IMR-90 (cell line): Measurements from ENCODE around the gene C5orf58. TPM values are rescaled to one million over a fixed set of nuclear protein-coding genes. Genes with fewer than 3 reads are reported as not detected.

Source experiments
- ATAC-seq: fragments of 200-7000 bp; cut with Tn5 transposase; 2 replicates; pipeline ENCODE4 v1.9.1; 2020; ENCODE audit warnings: low read depth, mild to moderate bottlenecking, moderate library complexity
- BruUV-seq: library from RNA; stranded (reverse); fragments of 400-500 nt; replicated peaks from 2 replicates; lab custom pipeline; 2021; lab: Mats Ljungman, UMichigan
- CTCF ChIA-PET: fragments of 300-600 bp; formaldehyde crosslinking; extraction: SDS; loops from one replicate; lab custom pipeline; 2021; ENCODE audit warnings: antibody characterized with exemption; lab: Yijun Ruan, JAX
- POLR2A ChIA-PET: fragments of 300-600 bp; sonication (Branson Sonifier 250); formaldehyde crosslinking; loops from one replicate; lab custom pipeline; 2022; ENCODE audit warnings: antibody characterized with exemption; ENCODE audit not compliant: unreplicated experiment; lab: Charles Lee
- DNase-seq: peaks from one replicate; pipeline ENCODE4 v3.0.0; 2013
- H2AFZ ChIP-seq: replicated peaks from 2 replicates; pipeline ENCODE3; 2013; ENCODE audit warnings: low read length, mild to moderate bottlenecking; ENCODE audit not compliant: poor library complexity
- H2AK5ac ChIP-seq: 2 replicates; pipeline ENCODE4 v1.6.1; 2013; ENCODE audit warnings: low read depth, low read length, inconsistent platforms
- H2AK9ac ChIP-seq: replicated peaks from 2 replicates; pipeline ENCODE3; 2013; ENCODE audit warnings: mild to moderate bottlenecking, low read depth, low read length, moderate library complexity; ENCODE audit not compliant: poor library complexity
- H2BK120ac ChIP-seq: 2 replicates; pipeline ENCODE4 v1.6.1; 2013; ENCODE audit warnings: low read depth, low read length, inconsistent platforms
- H2BK15ac ChIP-seq: 3 replicates; pipeline ENCODE4 v1.6.1; 2013; ENCODE audit warnings: low read depth, low read length, inconsistent platforms
- H2BK20ac ChIP-seq: 2 replicates; pipeline ENCODE4 v1.6.1; 2013; ENCODE audit warnings: low read depth, mild to moderate bottlenecking, inconsistent platforms, low read length, moderate library complexity
- H2BK5ac ChIP-seq: 2 replicates; pipeline ENCODE4 v1.6.1; 2013; ENCODE audit warnings: mild to moderate bottlenecking, low read depth, low read length, inconsistent platforms; ENCODE audit not compliant: poor library complexity, severe bottlenecking
- H3K14ac ChIP-seq: replicated peaks from 2 replicates; pipeline ENCODE4 v1.6.1; 2013; ENCODE audit warnings: low read depth, low read length, inconsistent platforms
- H3K18ac ChIP-seq: 2 replicates; pipeline ENCODE4 v1.6.1; 2013; ENCODE audit warnings: low read depth, low read length, control low read depth
- H3K23ac ChIP-seq: 2 replicates; pipeline ENCODE4 v1.6.1; 2013; ENCODE audit warnings: low read depth, low read length, inconsistent platforms
- H3K27ac ChIP-seq: 2 replicates; pipeline ENCODE4 v1.5.1; 2013; ENCODE audit warnings: mild to moderate bottlenecking, control low read depth, low read length; ENCODE audit not compliant: insufficient read depth
- H3K27me3 ChIP-seq: 2 replicates; pipeline ENCODE4 v1.6.1; 2013; ENCODE audit warnings: low read length; ENCODE audit not compliant: control insufficient read depth, insufficient read depth
- H3K36me3 ChIP-seq: 2 replicates; pipeline ENCODE4 v1.6.1; 2013; ENCODE audit warnings: low read length, mixed read lengths; ENCODE audit not compliant: control insufficient read depth, insufficient read depth
- H3K4ac ChIP-seq: 2 replicates; pipeline ENCODE4 v1.6.1; 2013; ENCODE audit warnings: low read depth, low read length, inconsistent platforms
- H3K4me1 ChIP-seq: 2 replicates; pipeline ENCODE4 v1.6.1; 2013; ENCODE audit warnings: low read length, mixed read lengths; ENCODE audit not compliant: control insufficient read depth, insufficient read depth
- H3K4me2 ChIP-seq: 2 replicates; pipeline ENCODE4 v1.6.1; 2013; ENCODE audit warnings: low read depth, mild to moderate bottlenecking, control low read depth, low read length, moderate library complexity
- H3K4me3 ChIP-seq: 2 replicates; pipeline ENCODE4 v1.5.1; 2013; ENCODE audit warnings: low read depth, mild to moderate bottlenecking, control low read depth, low read length, moderate library complexity; ENCODE audit not compliant: insufficient read depth
- H3K56ac ChIP-seq: 2 replicates; pipeline ENCODE4 v1.6.1; 2013; ENCODE audit warnings: low read length, inconsistent platforms; ENCODE audit not compliant: insufficient read depth; ENCODE audit errors: extremely low read depth
- H3K79me1 ChIP-seq, 2 experiments: 2 replicates each; pipeline ENCODE4 v1.6.1; 2013; ENCODE audit warnings: low read length in 2 of 2, inconsistent platforms in 1 of 2, low read depth in 1 of 2
- H3K9ac ChIP-seq: 2 replicates; pipeline ENCODE4 v1.6.1; 2013; ENCODE audit warnings: low read depth, low read length, control low read depth
- H3K9me1 ChIP-seq: 2 replicates; pipeline ENCODE4 v1.6.1; 2013; ENCODE audit warnings: low read length, inconsistent platforms; ENCODE audit not compliant: insufficient read depth
- H3K9me3 ChIP-seq: 2 replicates; pipeline ENCODE4 v1.6.1; 2013; ENCODE audit warnings: low read length; ENCODE audit not compliant: control insufficient read depth, insufficient read depth
- H4K20me1 ChIP-seq: 2 replicates; pipeline ENCODE4 v1.6.1; 2013; ENCODE audit warnings: low read length, inconsistent platforms; ENCODE audit not compliant: insufficient read depth
- H4K5ac ChIP-seq: 2 replicates; pipeline ENCODE4 v1.6.1; 2013; ENCODE audit warnings: mild to moderate bottlenecking, low read depth, low read length, control low read depth
- H4K8ac ChIP-seq, 2 experiments: 2 replicates each; pipeline ENCODE4 v1.6.1; 2013; ENCODE audit warnings: low read depth in 2 of 2, low read length in 2 of 2, control low read depth in 1 of 2, inconsistent platforms in 1 of 2
- H4K91ac ChIP-seq: 2 replicates; pipeline ENCODE4 v1.6.1; 2013; ENCODE audit warnings: low read depth, low read length, inconsistent platforms; ENCODE audit not compliant: insufficient read depth
- BHLHE40 ChIP-seq: fragments of 150-350 bp; IDR thresholded peaks from 2 replicates; pipeline ENCODE4 v1.6.1; 2016; ENCODE audit warnings: mild to moderate bottlenecking, low read depth, low read length
- CEBPB ChIP-seq: IDR thresholded peaks from 2 replicates; pipeline ENCODE4 v1.6.1; 2012; ENCODE audit warnings: low read depth, low read length, improper control_type of control experiment
- FOS ChIP-seq: fragments of 150-350 bp; IDR thresholded peaks from 2 replicates; pipeline ENCODE4 v1.6.1; 2016; ENCODE audit warnings: low read depth, low read length
- MAFK ChIP-seq: IDR thresholded peaks from 2 replicates; pipeline ENCODE4 v1.6.1; 2012; ENCODE audit warnings: low read depth, low read length, improper control_type of control experiment
- MAZ ChIP-seq: IDR thresholded peaks from 2 replicates; pipeline ENCODE4 v1.6.1; 2012; ENCODE audit warnings: low read depth, mild to moderate bottlenecking, low read length, improper control_type of control experiment, moderate library complexity, borderline replicate concordance
- MXI1 ChIP-seq: IDR thresholded peaks from 2 replicates; pipeline ENCODE4 v1.6.1; 2012; ENCODE audit warnings: low read depth, mild to moderate bottlenecking, low read length, moderate library complexity, borderline replicate concordance
- NFE2L2 ChIP-seq: fragments of 150-350 bp; IDR thresholded peaks from 2 replicates; pipeline ENCODE4 v1.6.1; 2016; ENCODE audit warnings: low read depth, mild to moderate bottlenecking, low read length
- POLR2A ChIP-seq: IDR thresholded peaks from 2 replicates; pipeline ENCODE4 v1.6.1; 2012; ENCODE audit warnings: mild to moderate bottlenecking, low read depth, low read length
- RAD21 ChIP-seq: IDR thresholded peaks from 2 replicates; pipeline ENCODE4 v1.6.1; 2012; ENCODE audit warnings: low read length, improper control_type of control experiment
- RCOR1 ChIP-seq: IDR thresholded peaks from 2 replicates; pipeline ENCODE4 v1.6.1; 2012; ENCODE audit warnings: mild to moderate bottlenecking, low read length, improper control_type of control experiment; ENCODE audit not compliant: insufficient replicate concordance
- RFX5 ChIP-seq: IDR thresholded peaks from 2 replicates; pipeline ENCODE4 v1.8.0; 2012; ENCODE audit warnings: low read depth, mild to moderate bottlenecking, low read length, moderate library complexity
- SMC3 ChIP-seq: fragments of 150-350 bp; IDR thresholded peaks from 2 replicates; pipeline ENCODE4 v1.6.1; 2016; ENCODE audit warnings: low read depth, mild to moderate bottlenecking, antibody characterized with exemption, low read length, moderate library complexity
- WGBS, 2 experiments: methylation state at CpG; one replicate each; pipeline versions ENCODE4 v1.1.5 to v1.1.7; 2013; ENCODE audit warnings: missing lambda C conversion rate in 2 of 2; ENCODE audit not compliant: insufficient read length in 1 of 2; ENCODE audit errors: extremely low coverage in 2 of 2; 5-methylcytosine and 5-hydroxymethylcytosine counted together
- dilution Hi-C: fragments of 300-500 bp; cut with HindIII; formaldehyde crosslinking; loops from one replicate; pipeline ENCODE4 v1.14.3; 2018; ENCODE audit warnings: low sequenced_read_pairs; ENCODE audit not compliant: unreplicated experiment
- in situ Hi-C: fragments of 300-500 bp; cut with MboI; formaldehyde crosslinking; loops from 3 replicates; pipeline ENCODE4 v1.14.3; 2019; ENCODE audit warnings: low sequenced_read_pairs, inconsistent platforms, mixed read lengths
- intact Hi-C: fragments of 100-400 bp; cut with micrococcal nuclease; formaldehyde crosslinking; loops from 2 replicates; pipeline ENCODE4 v1.10.0; 2022
- polyA plus RNA-seq, 3 experiments: library from polyadenylated mRNA; depleted of rRNA; stranded (reverse); fragments of >200 nt; gene quantifications; 2 replicates each; pipeline ENCODE4 v1.2.3, GENCODE V29; 2012; ENCODE audit warnings: low replicate concordance in 1 of 3
- total RNA-seq: library from RNA; depleted of rRNA; stranded (reverse); fragments of >200 nt; gene quantifications from 2 replicates; pipeline ENCODE4 v1.2.3, GENCODE V29; 2012
- TF ChIP-seq, protein P1 (sequence below): fragments of 150-350 bp; IDR thresholded peaks from 2 replicates; pipeline ENCODE4 v1.6.1; 2016; ENCODE audit warnings: low read depth, mild to moderate bottlenecking, low read length, moderate library complexity, borderline replicate concordance

The C5orf58 gene
- total and polyA plus RNA-seq, 2 of the 4 experiments (the other 2 are of a cell fraction): not detected

DNA sequence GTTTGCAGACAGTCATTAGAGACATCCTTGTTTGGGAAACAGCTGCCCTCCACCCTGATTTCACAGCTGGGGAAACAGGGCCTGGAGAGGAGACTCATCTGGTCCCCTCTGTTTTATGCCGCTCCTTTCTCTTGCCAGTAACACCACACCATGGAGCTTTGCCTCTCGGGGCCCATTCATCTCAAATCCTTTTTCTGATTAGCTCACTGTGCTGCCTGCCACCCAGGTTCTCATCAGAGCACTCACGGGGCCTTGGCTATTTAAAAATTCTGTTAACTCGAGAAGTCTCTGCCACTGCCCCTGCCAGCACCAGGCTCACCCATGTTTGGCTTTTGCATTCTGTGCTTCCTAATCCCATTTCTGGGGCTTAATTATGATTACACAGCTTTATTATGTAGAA is 36.8 kb upstream of the C5orf58 start:
- TF ChIP-seq SMC3 (no peak), FOS (no peak), POLR2A (no peak), NFE2L2 (no peak), RCOR1 (no peak), MAZ (no peak), CEBPB (no peak), MXI1 (no peak), MAFK (no peak), RAD21 (no peak), BHLHE40 (no peak), RFX5 (no peak)
- TF ChIP-seq, protein P1, sequence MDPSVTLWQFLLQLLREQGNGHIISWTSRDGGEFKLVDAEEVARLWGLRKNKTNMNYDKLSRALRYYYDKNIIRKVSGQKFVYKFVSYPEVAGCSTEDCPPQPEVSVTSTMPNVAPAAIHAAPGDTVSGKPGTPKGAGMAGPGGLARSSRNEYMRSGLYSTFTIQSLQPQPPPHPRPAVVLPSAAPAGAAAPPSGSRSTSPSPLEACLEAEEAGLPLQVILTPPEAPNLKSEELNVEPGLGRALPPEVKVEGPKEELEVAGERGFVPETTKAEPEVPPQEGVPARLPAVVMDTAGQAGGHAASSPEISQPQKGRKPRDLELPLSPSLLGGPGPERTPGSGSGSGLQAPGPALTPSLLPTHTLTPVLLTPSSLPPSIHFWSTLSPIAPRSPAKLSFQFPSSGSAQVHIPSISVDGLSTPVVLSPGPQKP: no peak
- no peak overlapping the region for H2BK120ac ChIP-seq
- POLR2A ChIA-PET: no interaction called here
- H3K36me3 ChIP-seq: no peaks in the 10 kb centered on the region
- no peak overlapping the region for H2BK15ac ChIP-seq
- 0 out of 2 replicates have a peak, but pooled peaks cover 2% of the 10 kb centered on the region for H3K27me3 ChIP-seq
- 0% methylated on average over 1 of the region's 4 CpGs; no CpG with 5 or more reads in 1 of the 2 experiments for WGBS, 2 experiments
- no peak for ATAC-seq
- H3K9me1 ChIP-seq: no peaks in the 10 kb centered on the region
- DNase-seq: no peak
- no peak overlapping the region for H3K4me3 ChIP-seq
- in situ Hi-C loops (no loop called here), dilution Hi-C loops (no loop called here), intact Hi-C loops (no loop called here)
- H3K18ac ChIP-seq: no peak overlapping the region
- no peaks in the 10 kb centered on the region for H3K4me1 ChIP-seq
- H3K9ac ChIP-seq: no peak overlapping the region
- H4K8ac ChIP-seq: no peak overlapping the region
- H3K27ac ChIP-seq: no peak overlapping the region
- no peak overlapping the region for H2AK9ac ChIP-seq
- H4K5ac ChIP-seq: no peak overlapping the region
- H3K23ac ChIP-seq: no peak overlapping the region
- no peaks in the 10 kb centered on the region for H3K79me1 ChIP-seq
- no peak overlapping the region for H3K4ac ChIP-seq
- H2AFZ ChIP-seq: no peak overlapping the region
- no peaks in the 10 kb centered on the region for H4K20me1 ChIP-seq
- CTCF ChIA-PET: no interaction called here
- no peak overlapping the region for H4K91ac ChIP-seq
- BruUV-seq: no TSS peak
- no peaks in the 10 kb centered on the region for H3K9me3 ChIP-seq
- no peak overlapping the region for H2BK5ac ChIP-seq
- H3K56ac ChIP-seq: no peak overlapping the region
- no peak overlapping the region for H3K14ac ChIP-seq
- H2BK20ac ChIP-seq: no peak overlapping the region
- H3K4me2 ChIP-seq: no peak overlapping the region
- H2AK5ac ChIP-seq: no peak overlapping the region
